ENCODE measurements around the gene GALNT9. TPM values are rescaled to one million over a fixed set of nuclear protein-coding genes. Genes with fewer than 3 reads are reported as not detected.
"Not testable (repeated sequence)": the region's sequence is repeated elsewhere in the genome, so short reads cannot be mapped to it uniquely, and the experiment has no call there.

Gene GALNT9
- total RNA-seq, 4 donors from 2014 or later, result not detected

DNA sequence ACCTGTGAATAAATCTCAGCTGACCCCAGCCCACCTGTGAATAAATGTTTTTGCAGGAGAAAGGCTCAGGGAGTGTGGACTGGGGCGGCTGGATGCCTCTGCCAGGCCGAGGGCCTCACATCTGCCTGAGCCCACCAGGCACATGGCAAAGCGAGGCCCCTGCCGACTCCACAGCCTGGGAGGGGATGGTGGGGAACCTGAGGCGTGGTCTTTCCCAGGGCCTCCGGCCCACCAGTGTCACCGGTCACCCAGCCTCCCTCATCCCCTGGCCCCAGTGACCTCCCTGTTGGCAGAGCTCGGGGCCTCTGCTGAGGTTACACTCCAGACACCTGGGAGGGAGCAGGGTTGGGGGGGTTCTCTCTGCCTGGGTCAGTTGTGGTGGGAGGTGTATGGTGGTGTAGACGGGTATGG, 177.0 kb downstream of the GALNT9 start:
- intact Hi-C loops (cut with DNase I), result loop anchor here (10.0 kb wide), 1 partner anchor 252 kb away; no protein-coding TSS in a partner anchor
- Histone ChIP-seq H3K27ac (no peak overlapping the region), H3K4me1 (peaks cover 6 to 10% (median 7%) of the 10 kb centered on the region in 3 donors), H3K36me3 (peaks cover 10 to 38% (median 15%) of the 10 kb centered on the region in 3 donors), H3K4me3 (no peak overlapping the region), H3K9me3 (no peaks in the 10 kb centered on the region), H3K27me3 (no peaks in the 10 kb centered on the region)
- TF ChIP-seq POLR2A (IDR thresholded peaks at IDR 0.05), result no peak
- TF ChIP-seq, protein P1, sequence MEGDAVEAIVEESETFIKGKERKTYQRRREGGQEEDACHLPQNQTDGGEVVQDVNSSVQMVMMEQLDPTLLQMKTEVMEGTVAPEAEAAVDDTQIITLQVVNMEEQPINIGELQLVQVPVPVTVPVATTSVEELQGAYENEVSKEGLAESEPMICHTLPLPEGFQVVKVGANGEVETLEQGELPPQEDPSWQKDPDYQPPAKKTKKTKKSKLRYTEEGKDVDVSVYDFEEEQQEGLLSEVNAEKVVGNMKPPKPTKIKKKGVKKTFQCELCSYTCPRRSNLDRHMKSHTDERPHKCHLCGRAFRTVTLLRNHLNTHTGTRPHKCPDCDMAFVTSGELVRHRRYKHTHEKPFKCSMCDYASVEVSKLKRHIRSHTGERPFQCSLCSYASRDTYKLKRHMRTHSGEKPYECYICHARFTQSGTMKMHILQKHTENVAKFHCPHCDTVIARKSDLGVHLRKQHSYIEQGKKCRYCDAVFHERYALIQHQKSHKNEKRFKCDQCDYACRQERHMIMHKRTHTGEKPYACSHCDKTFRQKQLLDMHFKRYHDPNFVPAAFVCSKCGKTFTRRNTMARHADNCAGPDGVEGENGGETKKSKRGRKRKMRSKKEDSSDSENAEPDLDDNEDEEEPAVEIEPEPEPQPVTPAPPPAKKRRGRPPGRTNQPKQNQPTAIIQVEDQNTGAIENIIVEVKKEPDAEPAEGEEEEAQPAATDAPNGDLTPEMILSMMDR (IDR thresholded peaks at IDR 0.05), result no peak
- DNase-seq, result no peak
- WGBS, 2 donors, result 50% methylated on average over 1 of the region's 9 CpGs; no CpG with 5 or more reads in 1 of the 2 donors

DNA sequence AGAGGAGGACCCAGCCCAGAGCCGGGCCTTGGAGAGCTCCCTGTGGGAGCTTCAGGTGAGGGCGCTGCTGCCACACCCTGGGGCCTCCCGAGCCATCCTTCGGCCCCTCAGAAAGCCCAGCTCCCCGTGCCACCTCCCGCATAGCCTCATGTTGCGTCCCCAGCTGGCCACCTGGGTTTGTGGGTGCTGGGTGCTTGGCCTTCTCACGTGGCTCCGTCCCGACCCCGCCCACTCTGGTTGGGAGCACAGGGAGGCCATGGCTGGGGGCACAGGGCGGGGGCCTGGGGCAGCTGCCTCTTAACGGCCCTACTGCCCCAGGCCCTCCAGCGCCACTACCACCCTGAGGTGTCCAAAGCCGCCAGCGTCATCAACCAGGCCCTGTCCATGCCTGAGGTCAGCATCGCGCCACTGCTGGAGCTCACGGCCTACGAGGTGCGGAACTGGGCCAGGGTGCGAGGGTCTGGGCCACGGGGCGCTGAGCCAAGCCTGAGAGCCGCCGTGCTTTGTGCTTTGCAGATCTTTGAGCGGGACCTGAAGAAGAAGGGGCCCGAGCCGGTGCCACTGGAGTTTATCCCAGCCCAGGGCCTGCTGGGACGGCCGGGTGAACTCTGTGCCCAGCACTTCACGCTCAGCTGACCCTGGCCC, 177.5 kb downstream of the GALNT9 start:
- no peak for DNase-seq
- no peak for TF ChIP-seq POLR2A (IDR thresholded peaks at IDR 0.05)
- TF ChIP-seq, protein P1 (IDR thresholded peaks at IDR 0.05), result no peak
- Histone ChIP-seq H3K4me3 (no peak overlapping the region), H3K9me3 (no peaks in the 10 kb centered on the region), H3K27ac (no peak overlapping the region), H3K4me1 (peaks cover 6 to 14% (median 7%) of the 10 kb centered on the region in 3 donors), H3K27me3 (no peaks in the 10 kb centered on the region), H3K36me3 (peaks cover 10 to 43% (median 20%) of the 10 kb centered on the region in 3 donors)
- intact Hi-C loops (cut with DNase I), result loop anchor here (10.0 kb wide), 1 partner anchor 253 kb away; no protein-coding TSS in a partner anchor
- 92% methylated on average over 16 of the region's 32 CpGs; no CpG with 5 or more reads in 1 of the 2 donors for WGBS, 2 donors

DNA sequence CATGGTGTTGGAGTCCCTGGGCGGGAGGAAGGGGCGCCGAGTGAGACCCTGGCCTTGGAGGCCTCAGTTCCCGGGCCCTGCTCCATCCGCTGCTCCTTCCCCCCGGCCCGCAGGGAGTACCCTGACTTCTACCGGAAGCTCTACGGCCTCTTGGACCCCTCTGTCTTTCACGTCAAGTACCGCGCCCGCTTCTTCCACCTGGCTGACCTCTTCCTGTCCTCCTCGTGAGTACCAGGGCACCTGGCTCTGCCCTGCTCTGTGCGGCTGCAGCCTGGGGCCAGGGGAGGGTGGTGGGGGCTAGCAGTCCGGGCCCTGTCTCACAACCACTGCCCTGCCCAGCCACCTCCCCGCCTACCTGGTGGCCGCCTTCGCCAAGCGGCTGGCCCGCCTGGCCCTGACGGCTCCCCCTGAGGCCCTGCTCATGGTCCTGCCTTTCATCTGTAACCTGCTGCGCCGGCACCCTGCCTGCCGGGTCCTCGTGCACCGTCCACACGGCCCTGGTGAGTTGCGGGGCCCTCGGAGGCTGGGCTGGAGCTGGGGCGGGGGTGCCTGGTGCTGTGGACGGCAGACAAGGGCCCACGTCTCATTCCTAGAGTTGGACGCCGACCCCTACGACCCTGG, 178.1 kb downstream of the GALNT9 start:
- Histone ChIP-seq H3K27me3 (no peaks in the 10 kb centered on the region), H3K4me1 (peaks cover 6 to 15% (median 7%) of the 10 kb centered on the region in 3 donors), H3K9me3 (no peaks in the 10 kb centered on the region), H3K36me3 (peaks cover 10 to 48% (median 20%) of the 10 kb centered on the region in 3 donors), H3K4me3 (no peak overlapping the region), H3K27ac (no peak overlapping the region)
- no peak for DNase-seq
- TF ChIP-seq, protein P1 (IDR thresholded peaks at IDR 0.05), result no peak
- TF ChIP-seq POLR2A (IDR thresholded peaks at IDR 0.05), result no peak
- intact Hi-C loops (cut with DNase I), result loop anchor here (10.0 kb wide), 1 partner anchor 254 kb away; no protein-coding TSS in a partner anchor
- WGBS, 2 donors, result 96% methylated on average over 11 to 14 of the region's 36 CpGs

DNA sequence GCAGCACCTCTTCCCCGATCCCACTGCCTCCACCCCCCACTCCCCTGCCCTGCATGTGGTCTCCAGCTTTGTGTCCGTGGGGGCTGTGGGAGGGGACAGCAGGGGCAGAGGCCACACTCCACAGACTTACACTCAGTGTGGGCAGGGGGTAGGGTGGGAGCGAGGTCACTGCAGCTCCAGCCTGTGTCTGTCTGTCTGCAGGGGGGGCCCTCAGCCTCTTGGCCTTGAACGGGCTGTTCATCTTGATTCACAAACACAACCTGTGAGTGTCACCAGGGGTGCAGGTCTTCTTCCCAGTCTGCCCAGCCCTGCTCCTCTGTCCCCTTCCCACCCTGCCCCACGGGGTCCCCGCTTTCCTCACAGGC, 178.6 kb downstream of the GALNT9 start:
- no peak for DNase-seq
- intact Hi-C loops (cut with DNase I), result loop anchor here (10.0 kb wide), 1 partner anchor 254 kb away; no protein-coding TSS in a partner anchor
- no peak overlapping the region for H3K4me3 ChIP-seq
- no peaks in the 10 kb centered on the region for H3K27me3 ChIP-seq
- H3K27ac ChIP-seq, result no peak overlapping the region
- H3K36me3 ChIP-seq, result peaks cover 10 to 52% (median 20%) of the 10 kb centered on the region in 3 donors
- no peak for TF ChIP-seq POLR2A (IDR thresholded peaks at IDR 0.05)
- TF ChIP-seq, protein P1 (IDR thresholded peaks at IDR 0.05), result no peak
- no CpG with 5 or more reads among the region's 6 CpGs for WGBS, 2 donors
- peaks cover 6 to 20% (median 7%) of the 10 kb centered on the region in 3 donors for H3K4me1 ChIP-seq
- H3K9me3 ChIP-seq, result no peaks in the 10 kb centered on the region

DNA sequence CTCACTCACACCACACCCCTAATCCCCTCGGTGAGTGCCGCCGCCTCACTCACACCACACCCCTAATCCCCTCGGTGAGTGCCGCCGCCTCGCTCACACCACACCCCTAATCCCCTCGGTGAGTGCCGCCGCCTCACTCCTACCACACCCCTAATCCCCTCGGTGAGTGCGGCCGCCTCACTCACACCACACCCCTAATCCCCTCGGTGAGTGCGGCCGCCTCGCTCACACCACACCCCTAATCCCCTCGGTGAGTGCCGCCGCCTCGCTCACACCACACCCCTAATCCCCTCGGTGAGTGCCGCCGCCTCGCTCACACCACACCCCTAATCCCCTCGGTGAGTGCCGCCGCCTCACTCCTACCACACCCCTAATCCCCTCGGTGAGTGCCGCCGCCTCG, 179.9 kb downstream of the GALNT9 start:
- H3K4me1 ChIP-seq, result peaks cover 15 to 32% (median 17%) of the 10 kb centered on the region in 3 donors
- intact Hi-C loops (cut with DNase I); H3K27ac ChIP-seq; H3K27me3 ChIP-seq; H3K9me3 ChIP-seq; DNase-seq; H3K4me3 ChIP-seq: not testable (repeated sequence)
- peaks cover 10 to 55% (median 20%) of the 10 kb centered on the region in 3 donors for H3K36me3 ChIP-seq
- WGBS, 2 donors, result no CpG with 5 or more reads among the region's 32 CpGs
